GM21825 (cell line): ENCODE measurements around the gene YJU2.

Source experiments
- ATAC-seq: cut with Tn5 transposase; IDR thresholded peaks from one replicate; pipeline ENCODE4 v1.9.1; 2021; ENCODE audit warnings: mild to moderate bottlenecking, moderate library complexity; ENCODE audit not compliant: unreplicated experiment

YJU2 gene

GRCh38 chr19:4295972-4296771 lies 49.3 kb downstream of the YJU2 start:
- no peak for ATAC-seq

- no peak for ATAC-seq
Observed at GRCh38 chr19:4297901-4298809, 51.3 kb downstream of the YJU2 start.

- no peak for ATAC-seq
Observed at GRCh38 chr19:4298810-4299550, 52.1 kb downstream of the YJU2 start.

- no peak for ATAC-seq
Observed at GRCh38 chr19:4300589-4300988, 53.7 kb downstream of the YJU2 start.

- ATAC-seq = no peak
Observed at GRCh38 chr19:4301590-4302242, 54.8 kb downstream of the YJU2 start.

- no peak for ATAC-seq
Observed at GRCh38 chr19:4302243-4302640, 55.4 kb downstream of the YJU2 start, which contains the start of gene TMIGD2. TSS of gene TMIGD2 (minus strand) at chr19:4302389. CDS start at chr19:4302385, 4 bp downstream.

- ATAC-seq = no peak
Observed at GRCh38 chr19:4303819-4304537, 57.1 kb downstream of the YJU2 start.

GRCh38 chr19:4304538-4305256 lies 57.8 kb downstream of the YJU2 start, which contains the start of gene FSD1:
TSS of gene FSD1 (plus strand) at chr19:4304598. CDS start at chr19:4304747, 149 bp downstream.
- ATAC-seq = no peak

GRCh38 chr19:4305257-4305612 lies 58.4 kb downstream of the YJU2 start:
- ATAC-seq = no peak

GRCh38 chr19:4305659-4306058 lies 58.8 kb downstream of the YJU2 start:
- no peak for ATAC-seq

GRCh38 chr19:4310247-4311121 lies 63.6 kb downstream of the YJU2 start:
- ATAC-seq = no peak

- no peak for ATAC-seq
Observed at GRCh38 chr19:4313847-4314490, 67.1 kb downstream of the YJU2 start.

- no peak for ATAC-seq
Observed at GRCh38 chr19:4316956-4317355, 70.1 kb downstream of the YJU2 start.

GRCh38 chr19:4318460-4318859 lies 71.6 kb downstream of the YJU2 start:
- ATAC-seq = no peak
